ENCODE data around the gene OR6K2.

DNA sequence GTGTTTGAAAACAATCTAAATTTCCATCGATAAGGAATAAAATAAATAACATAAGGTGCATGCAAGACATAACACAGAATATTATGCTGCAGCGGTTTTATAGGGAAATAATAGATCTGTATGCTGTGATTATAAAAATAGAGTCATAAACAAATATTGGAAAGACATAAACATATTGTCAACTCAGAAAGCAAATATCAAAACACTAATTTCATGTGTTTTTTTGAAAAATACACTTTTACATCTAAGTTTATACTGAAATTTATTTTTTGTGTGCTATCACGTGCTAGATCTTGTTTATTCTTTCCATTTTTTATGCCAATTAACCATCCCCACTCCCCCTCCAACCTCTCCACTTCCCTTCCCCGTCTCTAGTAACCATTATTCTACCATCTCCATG is 10.6 kb upstream of the OR6K2 start:
- TF ChIP-seq, protein P1, sequence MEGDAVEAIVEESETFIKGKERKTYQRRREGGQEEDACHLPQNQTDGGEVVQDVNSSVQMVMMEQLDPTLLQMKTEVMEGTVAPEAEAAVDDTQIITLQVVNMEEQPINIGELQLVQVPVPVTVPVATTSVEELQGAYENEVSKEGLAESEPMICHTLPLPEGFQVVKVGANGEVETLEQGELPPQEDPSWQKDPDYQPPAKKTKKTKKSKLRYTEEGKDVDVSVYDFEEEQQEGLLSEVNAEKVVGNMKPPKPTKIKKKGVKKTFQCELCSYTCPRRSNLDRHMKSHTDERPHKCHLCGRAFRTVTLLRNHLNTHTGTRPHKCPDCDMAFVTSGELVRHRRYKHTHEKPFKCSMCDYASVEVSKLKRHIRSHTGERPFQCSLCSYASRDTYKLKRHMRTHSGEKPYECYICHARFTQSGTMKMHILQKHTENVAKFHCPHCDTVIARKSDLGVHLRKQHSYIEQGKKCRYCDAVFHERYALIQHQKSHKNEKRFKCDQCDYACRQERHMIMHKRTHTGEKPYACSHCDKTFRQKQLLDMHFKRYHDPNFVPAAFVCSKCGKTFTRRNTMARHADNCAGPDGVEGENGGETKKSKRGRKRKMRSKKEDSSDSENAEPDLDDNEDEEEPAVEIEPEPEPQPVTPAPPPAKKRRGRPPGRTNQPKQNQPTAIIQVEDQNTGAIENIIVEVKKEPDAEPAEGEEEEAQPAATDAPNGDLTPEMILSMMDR (IDR thresholded peaks at IDR 0.05 in 4 of 5, conservative IDR thresholded peaks at IDR 0.05 in 1 of 5): no peak
- TF ChIP-seq POLR2A (IDR thresholded peaks at IDR 0.05): no peak

Measured in gastrocnemius medialis (tissue), 4 donors.